ENCODE measurements around the gene TLR10.

DNA sequence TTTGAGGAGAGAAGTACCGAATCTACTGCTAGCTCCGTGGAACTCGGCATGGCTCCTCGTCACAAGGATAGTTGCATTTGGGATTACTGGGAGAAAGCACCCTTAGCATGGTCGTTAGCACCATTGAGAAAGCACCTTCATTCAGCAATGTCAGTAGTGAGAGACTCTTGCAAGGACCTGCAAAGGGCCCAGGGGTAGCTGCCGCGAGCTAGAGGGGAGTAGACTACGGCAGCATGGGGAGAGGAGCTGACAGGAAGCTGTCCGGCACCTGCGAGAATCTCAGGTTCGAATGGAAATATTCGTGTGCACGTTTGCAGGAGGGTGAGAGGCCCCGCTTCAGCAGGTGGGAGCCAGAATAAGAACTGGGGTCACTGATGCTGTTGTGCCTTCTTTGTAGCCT lies 20.2 kb downstream of the TLR10 start:
- TF ChIP-seq, protein P1, sequence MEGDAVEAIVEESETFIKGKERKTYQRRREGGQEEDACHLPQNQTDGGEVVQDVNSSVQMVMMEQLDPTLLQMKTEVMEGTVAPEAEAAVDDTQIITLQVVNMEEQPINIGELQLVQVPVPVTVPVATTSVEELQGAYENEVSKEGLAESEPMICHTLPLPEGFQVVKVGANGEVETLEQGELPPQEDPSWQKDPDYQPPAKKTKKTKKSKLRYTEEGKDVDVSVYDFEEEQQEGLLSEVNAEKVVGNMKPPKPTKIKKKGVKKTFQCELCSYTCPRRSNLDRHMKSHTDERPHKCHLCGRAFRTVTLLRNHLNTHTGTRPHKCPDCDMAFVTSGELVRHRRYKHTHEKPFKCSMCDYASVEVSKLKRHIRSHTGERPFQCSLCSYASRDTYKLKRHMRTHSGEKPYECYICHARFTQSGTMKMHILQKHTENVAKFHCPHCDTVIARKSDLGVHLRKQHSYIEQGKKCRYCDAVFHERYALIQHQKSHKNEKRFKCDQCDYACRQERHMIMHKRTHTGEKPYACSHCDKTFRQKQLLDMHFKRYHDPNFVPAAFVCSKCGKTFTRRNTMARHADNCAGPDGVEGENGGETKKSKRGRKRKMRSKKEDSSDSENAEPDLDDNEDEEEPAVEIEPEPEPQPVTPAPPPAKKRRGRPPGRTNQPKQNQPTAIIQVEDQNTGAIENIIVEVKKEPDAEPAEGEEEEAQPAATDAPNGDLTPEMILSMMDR (conservative IDR thresholded peaks at IDR 0.05; ENCODE audit: low read length), result no peak
- TF ChIP-seq EZH2phosphoT487 (IDR thresholded peaks at IDR 0.05; ENCODE audit: borderline replicate concordance), result no peak
